Kidney epithelial cell (primary cell): ENCODE measurements around the gene FGGY. TPM values are rescaled to one million over a fixed set of nuclear protein-coding genes. Genes with fewer than 3 reads are reported as not detected.

Source experiments
- DNase-seq: peaks from one replicate; pipeline ENCODE4 v3.0.0-alpha.2; 2010; ENCODE audit warnings: low read depth
- H3K27me3 ChIP-seq: 2 replicates; pipeline ENCODE4 v1.6.0; 2011; ENCODE audit warnings: low read length; ENCODE audit not compliant: control insufficient read depth, insufficient read depth
- H3K36me3 ChIP-seq: 2 replicates; pipeline ENCODE4 v1.5.1; 2011; ENCODE audit warnings: low read length; ENCODE audit not compliant: control insufficient read depth, insufficient read depth
- H3K4me3 ChIP-seq: 2 replicates; pipeline ENCODE4 v1.5.1; 2011; ENCODE audit warnings: low read depth, mild to moderate bottlenecking, control low read depth, low read length
- CTCF ChIP-seq: IDR thresholded peaks from 2 replicates; pipeline ENCODE4 v1.5.1; 2011; ENCODE audit warnings: mild to moderate bottlenecking, moderate library complexity, low read length, control low read depth, inconsistent platforms; ENCODE audit not compliant: insufficient read depth, poor library complexity, severe bottlenecking
- total RNA-seq: library from RNA; depleted of rRNA; stranded (reverse); fragments of >200 nt; gene quantifications from 2 replicates; pipeline ENCODE4 v1.2.3, GENCODE V29; 2015

Gene FGGY
- total RNA-seq, 1 donor from 2014 or later = 8.6 TPM

- Histone ChIP-seq H3K4me3 (no peak overlapping the region), H3K27me3 (no peaks in the 10 kb centered on the region), H3K36me3 (no peaks in the 10 kb centered on the region)
- no peak for DNase-seq
- no peak for TF ChIP-seq CTCF
Measured at GRCh38 chr1:59670662-59671061, 373.8 kb downstream of the FGGY start.

GRCh38 chr1:59671066-59671952 lies 374.4 kb downstream of the FGGY start:
- H3K4me3 ChIP-seq = no peak overlapping the region
- TF ChIP-seq CTCF = no peak
- no peaks in the 10 kb centered on the region for H3K36me3 ChIP-seq

GRCh38 chr1:59671953-59672305 lies 375.0 kb downstream of the FGGY start:
- Histone ChIP-seq H3K4me3 (no peak overlapping the region), H3K27me3 (no peaks in the 10 kb centered on the region), H3K36me3 (no peaks in the 10 kb centered on the region)
- DNase-seq = no peak
- TF ChIP-seq CTCF = no peak

More at GRCh38 chr1:59671066-59671952, 374.4 kb downstream of the FGGY start:
- H3K27me3 ChIP-seq = no peaks in the 10 kb centered on the region
- no peak for DNase-seq

GRCh38 chr1:59672851-59673572 lies 376.1 kb downstream of the FGGY start:
- Histone ChIP-seq H3K27me3 (no peaks in the 10 kb centered on the region), H3K4me3 (no peak overlapping the region), H3K36me3 (no peaks in the 10 kb centered on the region)
- TF ChIP-seq CTCF = no peak
- peak; percentile 31 for DNase-seq

DNA sequence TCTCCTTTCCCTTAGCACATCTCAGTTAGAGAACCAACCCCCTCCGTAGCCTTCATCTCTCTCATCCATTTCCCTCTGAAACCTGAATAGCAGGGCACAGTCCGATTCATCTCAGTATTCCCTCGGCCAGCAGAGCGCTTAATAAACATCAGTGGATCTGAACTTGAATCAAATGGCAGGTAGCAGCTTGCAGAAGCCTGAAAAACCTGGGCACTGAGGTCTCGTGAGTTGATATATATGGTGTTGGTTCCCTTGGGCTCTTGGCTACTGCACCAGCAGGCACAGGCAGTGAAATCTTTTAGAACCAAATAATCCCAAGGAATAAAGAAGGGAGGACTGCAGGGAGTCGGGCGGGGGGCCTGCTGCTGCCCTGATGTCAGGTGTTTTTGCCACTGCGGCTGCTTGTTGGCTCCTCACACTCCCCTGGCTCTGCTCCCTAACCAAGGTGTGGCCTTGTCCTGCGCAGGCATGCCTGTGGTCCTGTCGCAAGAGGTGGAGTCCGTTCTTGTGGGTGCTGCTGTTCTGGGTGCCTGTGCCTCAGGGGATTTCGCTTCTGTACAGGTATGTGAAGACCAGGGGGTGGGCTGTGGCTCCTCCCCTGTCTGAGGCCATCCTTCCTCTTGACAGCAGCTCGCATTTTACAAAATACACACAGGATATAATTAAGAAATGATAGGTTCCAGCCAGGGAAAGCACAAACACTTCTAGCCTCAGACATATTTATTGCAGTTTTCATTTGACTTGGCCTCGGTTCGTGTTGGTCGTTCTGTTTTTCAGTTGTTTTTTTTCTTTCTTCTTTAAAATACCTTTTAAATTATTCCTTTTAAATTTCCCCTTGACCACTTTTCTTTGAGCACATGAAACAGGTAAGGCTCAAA lies 376.9 kb downstream of the FGGY start:
- H3K4me3 ChIP-seq = no peak overlapping the region

More for the DNA sequence above, 376.9 kb downstream of the FGGY start:
- DNase-seq = no peak
- TF ChIP-seq CTCF = no peak
- Histone ChIP-seq H3K27me3 (no peaks in the 10 kb centered on the region), H3K36me3 (no peaks in the 10 kb centered on the region)
